PFSK-1 (cell line): Measurements from ENCODE around the gene RAPGEF2.

Experiments used
- POLR2AphosphoS5 ChIP-seq: IDR thresholded peaks from 2 replicates; pipeline ENCODE4 v1.6.1; 2012; ENCODE audit warnings: low read depth, mild to moderate bottlenecking, control low read depth, low read length, moderate library complexity
- REST ChIP-seq, 2 experiments: IDR thresholded peaks; 2 replicates each; pipeline versions ENCODE4 v1.6.1 to v1.8.0; 2011 to 2012; ENCODE audit warnings: low read depth in 2 of 2, low read length in 2 of 2, control low read depth in 1 of 2, inconsistent platforms in 1 of 2, mild to moderate bottlenecking in 1 of 2, moderate library complexity in 1 of 2; ENCODE audit not compliant: insufficient read depth in 1 of 2
- SIN3A ChIP-seq: IDR thresholded peaks from 2 replicates; pipeline ENCODE4 v1.6.1; 2012; ENCODE audit warnings: mild to moderate bottlenecking, low read length, moderate library complexity, borderline replicate concordance; ENCODE audit not compliant: insufficient read depth
- TAF1 ChIP-seq: IDR thresholded peaks from 2 replicates; pipeline ENCODE4 v1.6.1; 2012; ENCODE audit warnings: low read length, control low read depth, borderline replicate concordance; ENCODE audit not compliant: insufficient read depth

DNA sequence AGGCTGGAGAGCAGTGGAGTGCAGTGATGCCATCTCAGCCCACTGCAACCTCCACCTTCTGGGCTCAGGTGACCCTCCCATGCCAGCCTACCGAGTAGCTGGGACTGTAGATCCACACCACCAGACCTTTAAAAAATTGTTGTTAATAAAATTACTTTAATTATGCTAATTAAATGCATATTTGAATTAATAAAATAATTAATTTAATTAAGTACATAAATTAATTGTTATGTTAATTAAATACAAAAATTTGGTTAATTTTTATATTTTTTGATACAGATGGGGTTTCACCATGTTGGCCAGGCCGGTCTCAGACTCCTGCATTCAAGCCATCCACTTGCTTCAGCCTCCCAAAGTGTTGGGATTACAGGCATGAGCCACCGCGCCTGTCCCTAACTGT, 12.6 kb upstream of the RAPGEF2 start:
- TF ChIP-seq REST (IDR thresholded peaks at IDR 0.05; ENCODE audit: insufficient read depth in 1 of 2, low read depth in 2 of 2, low read length in 2 of 2) (no peak), POLR2AphosphoS5 (no peak), TAF1 (no peak), SIN3A (no peak)
